Transverse colon (tissue), 4 donors: Measurements from ENCODE around the gene PRDM2. TPM values are rescaled to one million over a fixed set of nuclear protein-coding genes. Genes with fewer than 3 reads are reported as not detected.

Experiments used
- DNase-seq: peaks from one replicate; pipeline ENCODE4 v3.0.0-alpha.2; 2019
- H3K27ac ChIP-seq, 4 donors: fragments of 200-600 bp; sonication (generic); 2 replicates each; pipeline ENCODE4 v1.5.1; 2016 to 2018; ENCODE audit warnings: inconsistent platforms in 4 of 4
- H3K27me3 ChIP-seq: fragments of 200-600 bp; sonication (generic); 2 replicates; pipeline ENCODE4 v1.5.1; 2017; ENCODE audit warnings: inconsistent platforms
- H3K36me3 ChIP-seq, 4 donors: fragments of 200-600 bp; sonication (generic); 2 replicates each; pipeline ENCODE4 v1.5.1; 2017 to 2019; ENCODE audit warnings: inconsistent platforms in 4 of 4
- H3K4me1 ChIP-seq, 4 donors: fragments of 200-600 bp; sonication (generic); 2 replicates each; pipeline ENCODE4 v1.5.1; 2017 to 2020; ENCODE audit warnings: inconsistent platforms in 4 of 4
- H3K4me3 ChIP-seq, 4 donors: fragments of 200-600 bp; sonication (generic); 1 replicate in 1 of 4; 2 replicates in 3 of 4; pipeline versions ENCODE4 v1.5.1 to v1.6.1; 2017 to 2019; ENCODE audit warnings: inconsistent platforms in 4 of 4
- H3K9me3 ChIP-seq, 2 donors: fragments of 200-600 bp; sonication (generic); 2 replicates each; pipeline ENCODE4 v1.5.1; 2017 to 2019; ENCODE audit warnings: inconsistent platforms in 2 of 2
- EP300 ChIP-seq: sonication (generic); formaldehyde crosslinking; IDR thresholded peaks from one replicate; pipeline ENCODE4 v1.6.1; 2017; ENCODE audit warnings: antibody characterized with exemption, low read depth
- POLR2A ChIP-seq: fragments of 450-650 bp; IDR thresholded peaks from one replicate; pipeline ENCODE4 v1.6.1; 2016; ENCODE audit warnings: antibody characterized with exemption, mild to moderate bottlenecking, moderate library complexity
- POLR2AphosphoS5 ChIP-seq, 3 donors: sonication (generic); formaldehyde crosslinking; IDR thresholded peaks; one replicate each; pipeline ENCODE4 v1.6.1; 2016; ENCODE audit warnings: antibody characterized with exemption in 3 of 3
- WGBS, 2 donors: methylation state at CpG; one replicate each; pipeline ENCODE4 v1.1.5; 2018; ENCODE audit warnings: low coverage in 1 of 2; 5-methylcytosine and 5-hydroxymethylcytosine counted together
- in situ Hi-C, 4 donors: fragments of 200-750 bp; cut with MboI; loops; one replicate each; pipeline versions ENCODE4 v1.15.0 to v1.15.1; 2017; ENCODE audit warnings: low sequenced_read_pairs in 3 of 4, low pct_ligation_motif_present in 1 of 4, low pct_unique_long_range_greater_than_20kb in 1 of 4
- intact Hi-C: fragments of 100-400 bp; cut with DNase I; formaldehyde crosslinking; loops from one replicate; pipeline ENCODE4 v1.15.1; 2023; ENCODE audit warnings: low total_unique reads
- total RNA-seq, 4 donors: library from RNA; depleted of rRNA; stranded (reverse); fragments of >200 nt; gene quantifications; one replicate each; pipeline ENCODE4 v1.1.0, GENCODE V29; 2016
- TF ChIP-seq, protein P1 (sequence below), 5 experiments: fragments of 200-600 bp in 3 of 5; fragments of 450-650 bp in 2 of 5; sonication (generic) in 3 of 5; IDR thresholded peaks; 1 replicate in 2 of 5; 2 replicates in 3 of 5; pipeline ENCODE4 v1.5.1; 2016 to 2017; ENCODE audit warnings: antibody characterized with exemption in 5 of 5, inconsistent platforms in 3 of 5, mild to moderate bottlenecking in 2 of 5, moderate library complexity in 1 of 5

PRDM2 gene
- total RNA-seq, 4 donors from 2014 or later: 27.3 to 40.5 (median 35.8) TPM

DNA sequence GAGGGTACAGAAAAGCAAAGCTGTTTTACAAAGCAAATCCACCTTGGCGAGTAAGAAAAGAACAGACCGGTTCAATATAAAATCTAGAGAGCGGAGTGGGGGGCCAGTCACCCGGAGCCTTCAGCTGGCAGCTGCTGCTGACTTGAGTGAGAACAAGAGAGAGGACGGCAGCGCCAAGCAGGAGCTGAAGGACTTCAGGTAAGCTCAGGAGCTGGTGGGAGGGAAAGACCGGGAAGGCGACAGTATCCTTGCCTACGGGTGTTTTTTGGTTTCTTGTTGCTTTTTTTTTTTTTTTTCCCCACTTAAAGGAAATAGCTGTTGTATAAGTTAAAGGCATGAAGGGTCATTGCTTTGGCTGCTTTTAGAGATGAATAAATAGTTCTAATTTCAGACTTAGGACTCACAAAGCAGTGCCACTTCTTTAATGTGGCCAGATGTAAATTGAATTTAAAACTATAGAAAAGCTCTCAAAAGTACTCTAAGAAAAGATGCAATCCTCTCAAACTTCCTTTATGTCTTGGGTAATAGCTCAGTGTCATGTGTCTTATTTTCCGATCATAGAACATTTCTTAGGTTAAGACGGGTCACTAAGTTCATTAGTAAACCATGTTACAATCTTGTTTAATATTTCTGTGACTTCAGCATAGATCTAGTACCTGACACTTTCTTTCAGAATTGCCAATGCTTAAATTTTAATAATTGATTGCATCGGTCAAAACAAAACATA is 82.8 kb downstream of the PRDM2 start:
- intact Hi-C loops (no loop called here), in situ Hi-C loops (no loop called here)
- TF ChIP-seq EP300 (no peak), POLR2A (no peak), POLR2AphosphoS5 (IDR thresholded peaks at IDR 0.05) (no peak)
- TF ChIP-seq, protein P1, sequence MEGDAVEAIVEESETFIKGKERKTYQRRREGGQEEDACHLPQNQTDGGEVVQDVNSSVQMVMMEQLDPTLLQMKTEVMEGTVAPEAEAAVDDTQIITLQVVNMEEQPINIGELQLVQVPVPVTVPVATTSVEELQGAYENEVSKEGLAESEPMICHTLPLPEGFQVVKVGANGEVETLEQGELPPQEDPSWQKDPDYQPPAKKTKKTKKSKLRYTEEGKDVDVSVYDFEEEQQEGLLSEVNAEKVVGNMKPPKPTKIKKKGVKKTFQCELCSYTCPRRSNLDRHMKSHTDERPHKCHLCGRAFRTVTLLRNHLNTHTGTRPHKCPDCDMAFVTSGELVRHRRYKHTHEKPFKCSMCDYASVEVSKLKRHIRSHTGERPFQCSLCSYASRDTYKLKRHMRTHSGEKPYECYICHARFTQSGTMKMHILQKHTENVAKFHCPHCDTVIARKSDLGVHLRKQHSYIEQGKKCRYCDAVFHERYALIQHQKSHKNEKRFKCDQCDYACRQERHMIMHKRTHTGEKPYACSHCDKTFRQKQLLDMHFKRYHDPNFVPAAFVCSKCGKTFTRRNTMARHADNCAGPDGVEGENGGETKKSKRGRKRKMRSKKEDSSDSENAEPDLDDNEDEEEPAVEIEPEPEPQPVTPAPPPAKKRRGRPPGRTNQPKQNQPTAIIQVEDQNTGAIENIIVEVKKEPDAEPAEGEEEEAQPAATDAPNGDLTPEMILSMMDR (IDR thresholded peaks at IDR 0.05): no peak
- Histone ChIP-seq H3K9me3 (no peaks in the 10 kb centered on the region), H3K4me3 (no peak overlapping the region), H3K4me1 (peaks cover 0 to 27% (median 4%) of the 10 kb centered on the region in 4 donors), H3K27me3 (no peaks in the 10 kb centered on the region), H3K27ac (peak overlapping the region in 2 of 4 donors; percentile 4 to 29), H3K36me3 (peaks cover 0 to 25% (median 9%) of the 10 kb centered on the region in 4 donors)
- 79 to 94% methylated on average over 12 of the region's 12 CpGs for WGBS, 2 donors
- no peak for DNase-seq

DNA sequence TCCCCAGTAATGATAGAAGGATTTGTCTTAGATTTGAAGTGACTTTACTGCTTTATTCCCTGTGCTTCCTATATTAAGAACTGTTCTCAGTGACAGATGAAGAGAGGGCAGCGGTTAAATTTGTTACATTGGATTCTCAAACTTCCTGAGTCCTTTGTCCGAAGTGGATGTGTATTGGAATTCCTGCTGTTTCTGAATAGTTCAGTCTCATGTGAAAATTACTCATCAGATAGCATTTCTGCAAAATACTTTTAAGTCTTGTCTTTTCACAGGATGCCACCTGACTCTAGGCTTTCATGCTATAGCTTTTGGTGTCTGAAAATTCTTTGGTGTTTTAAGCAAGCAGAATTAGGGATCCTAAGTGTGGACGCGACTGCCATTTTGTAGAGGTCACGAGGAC is 83.6 kb downstream of the PRDM2 start:
- Histone ChIP-seq H3K4me1 (peaks cover 0 to 27% (median 4%) of the 10 kb centered on the region in 4 donors), H3K27ac (no peak overlapping the region), H3K9me3 (no peaks in the 10 kb centered on the region), H3K27me3 (no peaks in the 10 kb centered on the region), H3K4me3 (no peak overlapping the region), H3K36me3 (peaks cover 0 to 17% (median 5%) of the 10 kb centered on the region in 4 donors)
- in situ Hi-C loops: no loop called here
- intact Hi-C loops: no loop called here
- 89 to 90% methylated on average over 5 of the region's 5 CpGs for WGBS, 2 donors
- TF ChIP-seq EP300: no peak
- no peak for TF ChIP-seq POLR2AphosphoS5 (IDR thresholded peaks at IDR 0.05)
- no peak for TF ChIP-seq POLR2A
- TF ChIP-seq, protein P1 (IDR thresholded peaks at IDR 0.05): no peak
- DNase-seq: no peak

DNA sequence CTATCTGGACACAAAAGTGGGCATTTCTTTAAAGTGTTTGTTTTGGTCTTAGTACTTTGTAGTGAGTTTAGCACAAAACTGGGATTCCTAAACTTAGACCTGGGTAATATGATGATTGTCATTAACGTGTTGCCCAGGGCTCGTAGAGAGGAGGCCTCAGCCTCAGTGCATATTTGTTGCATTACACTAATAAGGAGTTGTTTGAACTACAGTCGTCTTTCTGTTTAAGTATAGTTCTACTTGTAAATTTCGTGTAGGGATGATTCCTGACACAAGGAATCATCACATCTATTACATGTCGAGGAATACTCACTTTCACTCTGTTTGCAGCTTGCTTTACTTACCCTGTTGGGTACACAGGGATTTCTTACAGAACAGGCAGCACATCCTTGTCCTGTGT is 85.0 kb downstream of the PRDM2 start:
- Histone ChIP-seq H3K27me3 (no peaks in the 10 kb centered on the region), H3K4me3 (no peak overlapping the region), H3K27ac (peak overlapping the region in 2 of 4 donors; percentile 6 to 18), H3K36me3 (peaks cover 0 to 11% (median 3%) of the 10 kb centered on the region in 4 donors), H3K9me3 (no peaks in the 10 kb centered on the region), H3K4me1 (peaks cover 0 to 27% (median 4%) of the 10 kb centered on the region in 4 donors)
- TF ChIP-seq EP300 (no peak), POLR2AphosphoS5 (IDR thresholded peaks at IDR 0.05) (no peak), POLR2A (no peak)
- TF ChIP-seq, protein P1 (IDR thresholded peaks at IDR 0.05): no peak
- 63 to 68% methylated on average over 3 to 5 of the region's 5 CpGs for WGBS, 2 donors
- no peak for DNase-seq
- intact Hi-C loops (no loop called here), in situ Hi-C loops (no loop called here)

DNA sequence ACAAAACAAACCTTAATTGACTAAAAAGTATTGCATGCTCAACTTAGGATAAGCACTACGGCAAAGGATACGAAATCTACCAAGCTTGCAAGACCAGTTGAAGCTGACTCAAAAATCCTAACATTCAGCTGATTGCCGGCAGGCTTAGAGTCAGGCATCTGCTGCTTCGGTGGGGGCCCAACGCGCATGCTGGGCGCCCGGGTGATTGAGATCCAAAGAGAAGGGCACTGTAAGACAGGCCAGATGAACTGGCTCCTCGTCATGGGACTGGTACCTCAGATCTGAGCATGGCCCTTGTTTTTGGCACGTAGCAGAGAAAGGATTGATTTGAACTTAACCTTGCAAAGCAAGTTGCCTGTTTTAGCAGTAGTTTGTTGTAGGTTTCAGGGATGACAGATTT is 86.6 kb downstream of the PRDM2 start:
- TF ChIP-seq EP300 (no peak), POLR2A (no peak), POLR2AphosphoS5 (IDR thresholded peaks at IDR 0.05) (no peak)
- TF ChIP-seq, protein P1 (IDR thresholded peaks at IDR 0.05): no peak
- DNase-seq: no peak
- in situ Hi-C loops: no loop called here
- 94 to 96% methylated on average over 2 to 10 of the region's 10 CpGs for WGBS, 2 donors
- H3K9me3 ChIP-seq: no peaks in the 10 kb centered on the region
- no peaks in the 10 kb centered on the region for H3K27me3 ChIP-seq
- no peak overlapping the region for H3K27ac ChIP-seq
- intact Hi-C loops: no loop called here
- peaks cover 0 to 8% (median 3%) of the 10 kb centered on the region in 4 donors for H3K36me3 ChIP-seq
- peaks cover 0 to 20% (median 4%) of the 10 kb centered on the region in 4 donors for H3K4me1 ChIP-seq
- H3K4me3 ChIP-seq: no peak overlapping the region
